GM19328 (cell line): ENCODE results near the gene NBPF3.
"Not testable (repeated sequence)": the region's sequence is repeated elsewhere in the genome, so short reads cannot be mapped to it uniquely, and the experiment has no call there.

Experiments used
- ATAC-seq: cut with Tn5 transposase; IDR thresholded peaks from one replicate; pipeline ENCODE4 v1.9.1; 2021; ENCODE audit warnings: mild to moderate bottlenecking, moderate library complexity; ENCODE audit not compliant: unreplicated experiment

Gene NBPF3

DNA sequence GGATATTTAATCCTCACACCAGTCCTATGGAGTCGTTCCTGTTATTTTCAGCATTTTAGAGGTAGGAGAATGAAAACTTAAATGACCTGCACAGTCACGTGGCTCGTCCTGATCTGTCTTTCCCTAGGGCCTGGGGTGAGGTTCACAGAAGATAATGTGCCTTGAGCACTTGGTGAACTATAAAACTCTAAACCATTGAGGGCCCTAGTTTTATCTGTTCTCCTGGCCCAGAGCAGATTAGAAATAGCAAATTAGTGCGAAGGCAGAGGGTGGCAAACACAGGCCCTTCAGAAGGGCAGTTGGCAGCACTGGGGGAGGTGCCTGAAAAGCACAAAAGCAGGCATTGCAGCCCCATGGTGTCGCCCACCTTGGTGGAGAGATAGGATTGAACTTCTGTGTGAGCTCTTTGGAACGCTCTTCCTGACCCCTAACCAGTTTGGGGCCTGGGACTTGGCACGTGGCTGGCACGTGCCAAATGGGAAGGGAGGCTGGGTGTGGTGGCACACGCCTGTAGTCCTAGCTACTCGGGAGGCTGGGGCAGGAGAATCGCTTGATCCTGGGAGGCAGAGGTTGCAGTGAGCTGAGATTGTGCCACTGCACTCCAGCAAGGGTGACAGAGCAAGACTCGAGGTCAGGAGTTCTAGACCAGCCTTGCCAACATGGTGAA lies 1.2 kb upstream of the NBPF3 start:
- ATAC-seq: not testable (repeated sequence)

- no peak for ATAC-seq
Measured at GRCh38 chr1:21439345-21439720, 604 bp upstream of the NBPF3 start.

DNA sequence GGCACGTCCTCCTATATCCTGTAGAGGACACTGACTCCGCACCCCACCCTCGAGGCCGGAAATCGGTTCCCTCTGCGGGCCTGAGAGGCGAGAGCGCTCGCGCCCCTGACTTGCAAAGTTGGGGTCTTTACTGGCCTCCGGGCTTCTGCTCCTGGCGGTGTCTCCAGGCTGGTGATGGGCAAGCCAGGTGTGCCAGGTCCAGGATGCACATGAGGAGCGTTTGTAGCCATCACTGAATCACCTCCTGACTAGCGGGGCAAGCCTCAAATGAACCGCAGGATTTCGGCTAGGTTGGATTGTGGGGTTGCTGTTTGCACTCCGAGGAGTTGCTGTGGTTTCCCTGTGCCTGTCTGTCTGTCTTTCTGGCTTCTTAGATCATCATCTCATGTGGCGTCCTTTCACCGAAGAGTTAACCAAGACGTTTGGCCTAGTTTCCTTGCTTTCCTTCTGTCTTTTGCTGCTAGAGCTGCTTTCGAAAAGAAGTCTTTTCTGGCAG lies 741 bp downstream of the NBPF3 start:
- ATAC-seq: not testable (repeated sequence)

GRCh38 chr1:21446647-21447046 lies 6.7 kb downstream of the NBPF3 start:
- ATAC-seq: not testable (repeated sequence)

GRCh38 chr1:21447311-21447710 lies 7.4 kb downstream of the NBPF3 start:
- no peak for ATAC-seq

DNA sequence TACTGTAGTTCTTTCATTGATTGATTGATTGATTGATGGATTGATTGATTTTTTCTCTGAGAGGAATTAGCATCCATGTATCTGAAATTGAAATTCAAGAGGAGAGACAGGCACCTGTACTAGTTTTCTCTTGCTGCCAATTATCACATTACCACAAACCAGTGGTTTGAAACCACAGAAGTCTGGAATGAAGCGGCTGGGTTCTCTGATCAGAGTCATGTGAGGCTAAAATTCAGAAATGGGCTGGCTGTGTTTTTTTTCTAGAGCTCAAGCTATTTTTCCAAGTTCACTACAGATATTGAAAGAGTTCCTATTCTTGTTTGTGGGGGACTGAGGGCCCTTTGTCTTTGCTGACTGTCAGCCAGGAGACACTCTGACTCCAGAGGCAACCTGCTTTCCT lies 10.0 kb downstream of the NBPF3 start:
- ATAC-seq: no peak

- ATAC-seq: no peak
Measured at GRCh38 chr1:21451212-21451611, 11.3 kb downstream of the NBPF3 start.

GRCh38 chr1:21451981-21452411 lies 12.1 kb downstream of the NBPF3 start:
- no peak for ATAC-seq

DNA sequence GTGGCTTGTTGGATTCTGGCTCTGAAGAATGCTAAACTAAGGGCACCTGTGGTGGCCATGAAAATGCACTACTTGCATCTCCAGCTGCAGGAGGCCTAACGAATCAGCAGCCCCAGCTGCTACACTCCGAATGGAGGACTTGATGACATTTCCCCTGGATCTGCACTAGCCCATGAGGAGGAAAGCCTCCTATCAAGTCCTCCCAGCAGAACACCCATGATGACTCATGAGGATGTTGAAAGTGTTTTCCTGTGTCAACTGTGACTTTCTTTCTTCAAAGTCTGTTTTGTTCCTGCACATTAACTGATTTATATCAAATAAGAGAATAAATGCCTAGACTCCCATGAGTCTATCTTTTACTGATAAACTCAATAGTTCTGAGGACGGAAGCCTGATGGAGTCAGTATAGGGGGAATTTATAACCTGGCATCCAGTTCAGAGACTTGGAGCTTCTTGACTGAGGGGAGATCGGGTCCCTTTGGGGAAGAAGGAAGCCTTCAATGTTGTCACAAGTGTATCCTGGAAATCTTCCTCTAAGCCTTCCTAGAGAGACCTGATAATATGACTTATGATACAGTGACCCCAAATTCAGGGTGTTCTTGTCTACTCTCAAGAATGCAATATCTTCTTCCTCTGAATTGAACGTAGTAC lies 14.2 kb downstream of the NBPF3 start:
- ATAC-seq: not testable (repeated sequence)

DNA sequence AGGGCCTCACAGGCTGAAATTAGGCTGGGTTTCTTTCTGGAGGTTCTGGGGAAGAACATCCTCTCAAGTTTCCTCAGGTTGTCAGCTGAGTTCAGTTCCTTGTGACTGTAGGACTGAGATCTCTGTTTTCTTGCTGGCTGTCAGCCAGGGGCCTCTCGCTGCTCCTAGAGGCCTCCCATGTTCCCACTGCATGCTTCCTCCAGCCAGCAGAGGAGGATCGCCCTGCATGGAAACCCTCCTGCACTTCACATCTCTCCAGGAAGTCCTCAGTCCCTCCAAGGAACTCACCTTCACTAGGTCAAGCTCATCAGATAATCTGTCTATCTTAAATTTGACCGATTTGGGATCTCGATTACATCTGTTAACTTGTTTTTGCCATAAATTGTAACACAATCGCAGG lies 15.0 kb downstream of the NBPF3 start:
- ATAC-seq: not testable (repeated sequence)

- no peak for ATAC-seq
Measured at GRCh38 chr1:21457654-21458053, 17.7 kb downstream of the NBPF3 start.

GRCh38 chr1:21465127-21465526 lies 25.2 kb downstream of the NBPF3 start:
- ATAC-seq: not testable (repeated sequence)

- not testable (repeated sequence) for ATAC-seq
Measured at GRCh38 chr1:21467946-21468345, 28.0 kb downstream of the NBPF3 start.

DNA sequence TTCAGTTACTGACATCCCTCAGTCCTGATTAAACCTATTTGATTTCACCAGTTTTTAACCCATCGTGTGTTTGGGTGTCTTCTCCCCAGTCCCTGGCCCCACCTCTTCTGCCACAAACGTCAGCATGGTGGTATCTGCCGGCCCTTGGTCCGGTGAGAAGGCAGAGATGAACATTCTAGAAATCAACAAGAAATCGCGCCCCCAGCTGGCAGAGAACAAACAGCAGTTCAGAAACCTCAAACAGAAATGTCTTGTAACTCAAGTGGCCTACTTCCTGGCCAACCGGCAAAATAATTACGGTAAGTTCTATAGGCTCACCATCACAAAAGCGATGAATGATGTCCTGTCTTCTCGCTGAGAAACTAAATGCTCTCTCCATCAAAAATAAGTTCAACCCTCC lies 28.7 kb downstream of the NBPF3 start:
- ATAC-seq: no peak

DNA sequence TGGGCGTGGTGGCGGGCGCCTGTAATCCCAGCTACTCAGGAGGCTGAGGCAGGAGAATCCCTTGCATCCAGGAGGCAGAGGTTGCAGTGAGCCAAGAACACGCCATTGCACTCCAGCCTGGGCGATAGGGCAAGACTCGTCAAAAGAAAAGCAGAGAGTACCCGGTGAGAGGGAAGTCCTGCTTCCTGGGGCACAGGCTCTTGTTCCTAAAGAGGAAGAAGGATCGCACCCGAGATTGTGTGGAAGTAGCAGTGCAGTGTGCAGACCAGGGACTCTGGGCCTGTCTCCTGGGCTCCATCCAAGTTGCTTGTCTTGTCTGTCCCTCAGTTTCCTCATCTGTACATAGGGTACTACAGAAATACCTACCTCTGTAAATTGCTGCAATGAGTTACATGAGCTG lies 29.6 kb downstream of the NBPF3 start:
- ATAC-seq: no peak

DNA sequence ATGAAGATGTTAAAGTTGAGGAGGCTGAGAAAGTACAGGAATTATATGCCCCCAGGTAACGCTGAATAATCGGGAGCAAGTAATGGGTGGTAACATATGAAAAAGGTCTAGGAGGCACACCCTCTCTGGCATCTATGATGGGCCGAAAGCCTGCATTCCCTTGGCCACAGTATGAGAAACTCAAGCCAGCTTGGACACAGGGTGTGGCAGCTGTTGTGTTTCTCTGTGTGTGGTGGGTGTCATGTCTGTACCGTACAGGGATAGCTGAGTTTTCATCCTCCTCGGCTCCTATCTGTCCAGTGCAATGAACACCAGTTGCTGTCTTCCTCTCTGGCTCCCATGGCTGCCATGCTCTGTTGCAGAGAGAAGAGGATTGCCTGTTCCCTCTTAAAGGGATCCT lies 32.9 kb downstream of the NBPF3 start:
- ATAC-seq: no peak

DNA sequence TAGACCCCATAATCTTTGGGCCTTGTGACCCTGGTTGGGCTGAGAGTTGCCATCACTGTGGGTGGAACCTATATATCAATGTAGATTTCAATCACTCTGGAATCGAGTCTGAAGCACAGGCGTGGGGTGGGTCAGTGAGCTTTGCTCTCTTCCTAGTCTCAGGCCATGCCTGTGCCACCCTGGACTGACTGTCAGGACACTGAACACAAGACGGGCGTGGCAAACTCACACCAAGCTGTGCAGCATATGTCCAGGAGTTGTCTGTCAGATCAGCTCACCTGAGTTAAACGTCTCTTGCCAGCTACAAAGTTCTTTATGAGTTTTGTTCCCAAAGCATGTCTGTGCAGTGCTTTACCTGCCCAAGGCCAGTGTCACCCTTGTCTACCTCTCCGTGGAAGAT lies 38.4 kb downstream of the NBPF3 start:
- ATAC-seq: no peak

DNA sequence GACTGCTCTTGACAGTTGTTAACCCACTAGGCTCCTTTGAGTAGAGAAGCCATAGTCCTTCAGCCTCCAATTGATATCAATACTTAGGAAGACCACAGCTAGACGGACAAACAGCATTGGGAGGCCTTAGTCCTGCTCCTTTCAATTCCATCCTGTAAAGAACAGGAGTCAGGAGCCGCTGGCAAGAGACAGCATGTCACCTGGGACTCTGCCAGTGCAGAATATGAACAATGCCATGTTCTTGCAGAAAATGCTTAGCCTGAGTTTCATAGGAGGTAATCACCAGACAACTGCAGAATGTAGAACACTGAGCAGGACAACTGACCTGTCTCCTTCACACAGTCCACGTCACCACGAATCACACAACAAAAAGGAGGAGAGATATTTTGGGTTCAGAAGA lies 43.9 kb downstream of the NBPF3 start:
- ATAC-seq: not testable (repeated sequence)

- ATAC-seq: no peak
Measured at GRCh38 chr1:21489146-21489545, 49.2 kb downstream of the NBPF3 start.

GRCh38 chr1:21490774-21491487 lies 51.0 kb downstream of the NBPF3 start:
- no peak for ATAC-seq

DNA sequence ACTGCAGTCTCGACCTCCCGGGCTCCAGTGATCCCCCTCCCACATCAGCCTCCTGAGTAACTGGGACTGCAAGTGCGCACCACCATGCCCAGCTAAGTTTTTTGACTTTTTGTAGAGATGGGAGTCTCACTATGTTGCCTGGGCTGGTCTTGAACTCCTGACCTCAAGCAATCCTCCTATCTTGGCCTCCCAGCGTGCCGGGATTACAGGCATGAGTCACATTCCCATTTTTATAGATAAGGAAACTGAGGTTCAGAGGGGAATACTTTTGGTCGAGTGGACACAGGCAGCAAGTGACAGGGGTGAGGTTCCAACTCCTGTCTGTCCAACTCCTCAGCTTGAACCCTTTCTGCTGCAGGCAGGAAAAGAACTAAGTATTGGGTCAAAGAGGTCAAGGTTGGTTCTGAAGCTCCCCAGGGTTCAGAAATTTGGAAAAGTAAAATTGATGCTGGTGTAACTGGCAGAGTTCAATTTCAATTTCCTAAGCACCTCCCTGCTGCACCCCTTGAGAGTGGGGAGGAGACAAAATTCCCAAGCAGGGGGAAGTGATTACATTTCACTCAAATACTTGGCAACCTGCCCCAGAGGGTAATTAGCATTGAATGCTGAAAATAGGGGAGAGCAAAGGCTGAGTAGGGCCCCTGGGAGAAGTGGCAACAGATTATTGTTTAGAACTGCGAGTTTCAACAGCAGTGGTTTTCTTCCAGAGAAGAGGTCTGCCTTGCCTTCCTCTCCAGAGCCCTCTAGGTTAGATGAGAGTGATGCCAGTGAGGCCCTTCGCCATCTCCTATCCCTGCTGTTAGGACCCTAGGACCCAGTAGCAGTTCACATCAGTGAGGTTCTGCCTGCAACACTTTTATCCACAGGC lies 51.8 kb downstream of the NBPF3 start:
- no peak for ATAC-seq
